ENCODE results near the gene SLC1A2. TPM values are rescaled to one million over a fixed set of nuclear protein-coding genes. Genes with fewer than 3 reads are reported as not detected.

Gene SLC1A2
- total and polyA plus RNA-seq, 2 donors (not counting 3 experiments of a cell fraction or from before 2014, with no cell fraction given) = not detected

GRCh38 chr11:35233518-35233917 lies 185.8 kb downstream of the SLC1A2 start:
- FAIRE-seq = no peak
- dilution Hi-C loops (cut with MboI; ENCODE audit: extremely low pct_ligation_motif_present, low sequenced_read_pairs) = no loop called here

More at GRCh38 chr11:35233518-35233917, 185.8 kb downstream of the SLC1A2 start:
- Histone ChIP-seq H3K4me2 (ENCODE audit: insufficient read depth, low read length) (no peak overlapping the region), H3K27me3 (ENCODE audit: control insufficient read depth in 2 of 2, insufficient read depth in 2 of 2, low read length in 2 of 2) (no peaks in the 10 kb centered on the region), H2AFZ (ENCODE audit: low read depth, low read length) (no peak overlapping the region), H3K4me1 (ENCODE audit: control insufficient read depth, extremely low read depth, insufficient read depth, low read length) (no peaks in the 10 kb centered on the region), H3K36me3 (ENCODE audit: control insufficient read depth in 2 of 2, extremely low read depth in 1 of 2, insufficient read depth in 2 of 2, low read length in 2 of 2) (no peaks in the 10 kb centered on the region), H3K27ac (ENCODE audit: insufficient read depth, low read depth, low read length) (no peak overlapping the region), H3K9ac (replicated peaks; ENCODE audit: extremely low read depth, insufficient read depth, low read length) (no peak overlapping the region), H3K79me2 (ENCODE audit: control insufficient read depth, insufficient read depth, low read length) (no peaks in the 10 kb centered on the region), H3K4me3 (replicated peaks in 1 of 3; ENCODE audit: insufficient read depth in 1 of 3, low read depth in 1 of 3, low read length in 3 of 3) (no peak overlapping the region), H3K9me3 (replicated peaks; ENCODE audit: control insufficient read depth, insufficient read depth, low read length) (no peaks in the 10 kb centered on the region), H3K9me1 (replicated peaks; ENCODE audit: control insufficient read depth, extremely low read depth, insufficient read depth, low read length) (no peaks in the 10 kb centered on the region), H4K20me1 (replicated peaks; ENCODE audit: control insufficient read depth, extremely low read depth, insufficient read depth, low read length) (no peaks in the 10 kb centered on the region)
- ChIA-PET CTCF (interaction anchor here (0.9 to 1.5 kb wide), 3 partner anchors 10 to 307 kb away, joined by 3 to 6 read pairs (median 3); no protein-coding TSS in a partner anchor), POLR2A (no interaction called here)
- no TSS peak for BruUV-seq (replicated peaks)
- TF ChIP-seq CTCF (IDR thresholded peaks at IDR 0.05; ENCODE audit: extremely low read depth in 1 of 2, insufficient read depth in 1 of 2, low read depth in 1 of 2, low read length in 2 of 2) (no peak), EZH2 (IDR thresholded peaks at IDR 0.05; ENCODE audit: borderline replicate concordance, low read depth, low read length, severe bottlenecking) (no peak), POLR2AphosphoS5 (IDR thresholded peaks at IDR 0.05; ENCODE audit: insufficient read depth, low read depth, low read length) (peak; percentile 28), MAX (IDR thresholded peaks at IDR 0.05; ENCODE audit: insufficient read depth, insufficient read length) (no peak)
- intact Hi-C loops (cut with micrococcal nuclease) = loop anchor here (10.0 kb wide), 1 partner anchor 649 kb away; no protein-coding TSS in a partner anchor
- no peak for DNase-seq (ENCODE audit: low read depth, low spot score)

All from endothelial cell of umbilical vein (primary cell).